Placental pericyte (primary cell): ENCODE data around the gene PCDHGB5. TPM values are rescaled to one million over a fixed set of nuclear protein-coding genes. Genes with fewer than 3 reads are reported as not detected.

Experiments
- total RNA-seq: library from RNA; depleted of rRNA; stranded (reverse); fragments of >200 nt; gene quantifications from 2 replicates; pipeline ENCODE4 v1.2.3, GENCODE V29; 2012

Gene PCDHGB5
- total RNA-seq, 1 donor, result 27.3 TPM

DNA sequence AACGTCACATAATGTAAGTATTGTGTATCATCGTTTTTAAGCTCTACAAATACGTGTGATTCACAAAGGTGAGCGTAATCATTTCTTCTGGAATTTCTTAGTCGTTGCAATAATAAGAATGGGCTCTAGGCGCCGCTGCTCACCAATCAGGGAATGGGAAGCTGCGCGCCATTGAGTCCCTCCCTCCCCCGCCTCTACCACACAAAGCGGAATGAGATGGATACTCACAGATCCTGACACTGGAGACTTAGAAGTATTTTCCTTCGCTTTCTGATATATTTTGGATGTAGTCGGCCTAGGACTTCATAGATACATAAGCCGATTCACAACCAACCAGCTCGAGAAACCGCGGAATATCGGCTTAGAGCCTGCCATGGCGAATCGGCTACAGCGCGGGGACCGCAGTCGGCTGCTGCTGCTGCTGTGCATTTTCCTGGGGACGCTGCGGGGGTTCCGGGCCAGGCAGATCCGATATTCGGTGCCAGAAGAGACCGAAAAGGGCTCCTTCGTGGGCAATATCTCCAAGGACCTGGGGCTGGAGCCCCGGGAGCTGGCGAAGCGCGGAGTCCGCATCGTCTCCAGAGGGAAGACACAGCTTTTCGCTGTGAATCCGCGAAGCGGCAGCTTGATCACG is 23.2 kb downstream of the PCDHGB5 start, which contains the start of gene PCDHGA11:
Gene PCDHGA11 (plus strand): TSS at position 197 of the 634 bp plus-strand sequence. CDS start 177 bp downstream, at position 374.

GRCh38 chr5:141430332-141431113 is 32.8 kb downstream of the PCDHGB5 start, which contains the start of gene PCDHGA12:
TSS of gene PCDHGA12 (plus strand) at chr5:141430507. CDS start at chr5:141430760, 253 bp downstream.

Other genes starting within 250 kb of the PCDHGB5 start
- under 0.01 and 0.14 TPM in 2 replicates for gene PCDHB6, start 247.9 kb upstream of the PCDHGB5 start, total RNA-seq
- under 0.01 and 0.14 TPM in 2 replicates for gene PCDHB7, start 225.3 kb upstream of the PCDHGB5 start, total RNA-seq
- gene PCDHB8, start 220.2 kb upstream of the PCDHGB5 start, total RNA-seq, result 0.29 TPM in 1 of 2 replicates, not detected in the other
- under 0.01 and 0.14 TPM in 2 replicates for gene PCDHB16, start 215.6 kb upstream of the PCDHGB5 start, total RNA-seq
- 0.14 TPM in 1 of 2 replicates, not detected in the other for gene PCDHB9, start 210.8 kb upstream of the PCDHGB5 start, total RNA-seq
- gene PCDHB10, start 205.6 kb upstream of the PCDHGB5 start, total RNA-seq, result 0.22 and 0.43 TPM in 2 replicates
- gene PCDHB11, start 198.3 kb upstream of the PCDHGB5 start, total RNA-seq, result under 0.01 and 0.29 TPM in 2 replicates
- gene PCDHB12, start 189.2 kb upstream of the PCDHGB5 start, total RNA-seq, result under 0.01 TPM in 1 of 2 replicates, not detected in the other
- gene PCDHB13, start 184.0 kb upstream of the PCDHGB5 start, total RNA-seq, result 0.22 and 0.29 TPM in 2 replicates
- 0.29 and 0.44 TPM in 2 replicates for gene PCDHB14, start 174.6 kb upstream of the PCDHGB5 start, total RNA-seq
- under 0.01 and 0.14 TPM in 2 replicates for gene PCDHB15, start 152.6 kb upstream of the PCDHGB5 start, total RNA-seq
- gene SLC25A2, start 93.9 kb upstream of the PCDHGB5 start, total RNA-seq, result 0.44 and 2.0 TPM in 2 replicates
- gene TAF7, start 77.2 kb upstream of the PCDHGB5 start, total RNA-seq, result 43.1 and 61.6 TPM in 2 replicates
- 0.43 and 0.88 TPM in 2 replicates for gene PCDHGA1, start 67.4 kb upstream of the PCDHGB5 start, total RNA-seq
- 2.0 and 6.3 TPM in 2 replicates for gene PCDHGA2, start 59.2 kb upstream of the PCDHGB5 start, total RNA-seq
- 4.0 and 5.5 TPM in 2 replicates for gene PCDHGA3, start 54.1 kb upstream of the PCDHGB5 start, total RNA-seq
- gene PCDHGB1, start 47.8 kb upstream of the PCDHGB5 start, total RNA-seq, result 1.8 and 1.9 TPM in 2 replicates
- gene PCDHGA4, start 42.9 kb upstream of the PCDHGB5 start, total RNA-seq, result 5.0 and 6.1 TPM in 2 replicates
- 2.2 and 3.1 TPM in 2 replicates for gene PCDHGB2, start 38.0 kb upstream of the PCDHGB5 start, total RNA-seq
- 1.5 and 1.9 TPM in 2 replicates for gene PCDHGA5, start 33.8 kb upstream of the PCDHGB5 start, total RNA-seq
- gene PCDHGB3, start 27.7 kb upstream of the PCDHGB5 start, total RNA-seq, result 2.6 and 3.3 TPM in 2 replicates
- gene PCDHGA6, start 24.1 kb upstream of the PCDHGB5 start, total RNA-seq, result 4.3 and 4.8 TPM in 2 replicates
- 4.3 and 7.7 TPM in 2 replicates for gene PCDHGA7, start 15.2 kb upstream of the PCDHGB5 start, total RNA-seq
- 28.2 and 30.4 TPM in 2 replicates for gene PCDHGB4, start 10.2 kb upstream of the PCDHGB5 start, total RNA-seq
- 2.4 and 3.3 TPM in 2 replicates for gene PCDHGA8, start 5.3 kb upstream of the PCDHGB5 start, total RNA-seq
- 4.6 and 6.2 TPM in 2 replicates for gene PCDHGA9, start 4.8 kb downstream of the PCDHGB5 start, total RNA-seq
- gene PCDHGB6, start 10.1 kb downstream of the PCDHGB5 start, total RNA-seq, result 4.3 and 5.3 TPM in 2 replicates
- gene PCDHGA10, start 15.0 kb downstream of the PCDHGB5 start, total RNA-seq, result 13.2 and 14.0 TPM in 2 replicates
- 7.6 and 14.0 TPM in 2 replicates for gene PCDHGB7, start 19.7 kb downstream of the PCDHGB5 start, total RNA-seq
- gene PCDHGA11, start 23.1 kb downstream of the PCDHGB5 start, total RNA-seq, result 12.7 and 19.2 TPM in 2 replicates
- gene PCDHGA12, start 32.6 kb downstream of the PCDHGB5 start, total RNA-seq, result 30.0 and 37.5 TPM in 2 replicates
- 81.9 and 107 TPM in 2 replicates for gene PCDHGC3, start 78.0 kb downstream of the PCDHGB5 start, total RNA-seq
- gene PCDHGC4, start 87.1 kb downstream of the PCDHGB5 start, total RNA-seq, result 4.4 and 5.0 TPM in 2 replicates
- 3.9 and 6.6 TPM in 2 replicates for gene PCDHGC5, start 91.1 kb downstream of the PCDHGB5 start, total RNA-seq
- gene DIAPH1, start 221.1 kb downstream of the PCDHGB5 start, total RNA-seq, result 14.9 and 38.7 TPM in 2 replicates
- gene HDAC3, start 238.9 kb downstream of the PCDHGB5 start, total RNA-seq, result 38.1 and 71.7 TPM in 2 replicates
- gene RELL2, start 239.1 kb downstream of the PCDHGB5 start, total RNA-seq, result 6.7 and 9.6 TPM in 2 replicates